A375 (cell line): ENCODE measurements around the gene PLPPR5. TPM values are rescaled to one million over a fixed set of nuclear protein-coding genes. Genes with fewer than 3 reads are reported as not detected.

Experiments used
- small RNA-seq: library from RNA; depleted of rRNA; stranded (forward); fragments of <200 nt; gene quantifications from one replicate; pipeline ENCODE3, GENCODE V24; 2014
- total RNA-seq: library from RNA; depleted of rRNA; stranded (reverse); fragments of >200 nt; shearing (Covaris generic); gene quantifications from 2 replicates; pipeline ENCODE4 v1.2.3, GENCODE V29; 2014; rRNA removed

The PLPPR5 gene
- total RNA-seq = 0.15 TPM in 1 of 2 replicates, not detected in the other

GRCh38 chr1:99004861-99005442 is at the start of gene PLPPR5:
PLPPR5 (minus strand) TSS chr1:99004861; CDS start chr1:99004671, 190 bp downstream.

Small RNA genes lying within 50 kb of the gene (small RNA-seq; reads per million reads assigned to genes)
- gene AL445433.1 = not detected
